ENCODE measurements around the gene IER3.
"Not testable (repeated sequence)": the region's sequence is repeated elsewhere in the genome, so short reads cannot be mapped to it uniquely, and the experiment has no call there.

IER3 gene

GRCh38 chr6:30768634-30769087, 24.3 kb upstream of the IER3 start:
- DNase-seq (ENCODE audit: low read depth in 2 of 2) = no peak

GRCh38 chr6:30767944-30768301, 23.6 kb upstream of the IER3 start:
- no peak for DNase-seq (ENCODE audit: low read depth in 2 of 2)

- no peak for DNase-seq (ENCODE audit: low read depth in 2 of 2)
Measured at GRCh38 chr6:30767158-30767943, 23.0 kb upstream of the IER3 start.

- DNase-seq (ENCODE audit: low read depth in 2 of 2) = no peak
Measured at GRCh38 chr6:30766461-30767157, 22.3 kb upstream of the IER3 start.

GRCh38 chr6:30765495-30765894, 21.1 kb upstream of the IER3 start:
- not testable (repeated sequence) for DNase-seq (ENCODE audit: low read depth in 2 of 2)

GRCh38 chr6:30764490-30765043, 20.2 kb upstream of the IER3 start:
- DNase-seq (ENCODE audit: low read depth in 2 of 2) = not testable (repeated sequence)

- DNase-seq (ENCODE audit: low read depth in 2 of 2) = no peak
Measured at GRCh38 chr6:30763618-30764489, 19.5 kb upstream of the IER3 start.

GRCh38 chr6:30763155-30763617, 18.8 kb upstream of the IER3 start:
- no peak for DNase-seq (ENCODE audit: low read depth in 2 of 2)

GRCh38 chr6:30761791-30762429, 17.6 kb upstream of the IER3 start:
- DNase-seq (ENCODE audit: low read depth in 2 of 2) = no peak

GRCh38 chr6:30760549-30760948, 16.2 kb upstream of the IER3 start:
- DNase-seq (ENCODE audit: low read depth in 2 of 2) = no peak

- no peak for DNase-seq (ENCODE audit: low read depth in 2 of 2)
Measured at GRCh38 chr6:30759575-30760239, 15.4 kb upstream of the IER3 start.

- DNase-seq (ENCODE audit: low read depth in 2 of 2) = no peak
Measured at GRCh38 chr6:30757261-30757904, 13.0 kb upstream of the IER3 start.

- not testable (repeated sequence) for DNase-seq (ENCODE audit: low read depth in 2 of 2)
Measured at GRCh38 chr6:30756405-30757003, 12.2 kb upstream of the IER3 start.

GRCh38 chr6:30754631-30755030, 10.3 kb upstream of the IER3 start:
- no peak for DNase-seq (ENCODE audit: low read depth in 2 of 2)

GRCh38 chr6:30752157-30752927, 8.0 kb upstream of the IER3 start:
- no peak for DNase-seq (ENCODE audit: low read depth in 2 of 2)

GRCh38 chr6:30750379-30750668, 6.0 kb upstream of the IER3 start:
- no peak for DNase-seq (ENCODE audit: low read depth in 2 of 2)

- no peak for DNase-seq (ENCODE audit: low read depth in 2 of 2)
Measured at GRCh38 chr6:30749554-30750378, 5.4 kb upstream of the IER3 start.

GRCh38 chr6:30748851-30749540, 4.6 kb upstream of the IER3 start:
- no peak for DNase-seq (ENCODE audit: low read depth in 2 of 2)

Measured in stimulated activated CD8-positive, alpha-beta memory T cell treated with anti-CD3 and anti-CD28 coated beads, Interleukin-15, amount 100 ng/mL, for 48 hours (primary cell).